ENCODE results near the gene FUT6.
A peak's percentile ranks its signal among the peaks of the same experiment; 100 is the strongest.

FUT6 gene

DNA sequence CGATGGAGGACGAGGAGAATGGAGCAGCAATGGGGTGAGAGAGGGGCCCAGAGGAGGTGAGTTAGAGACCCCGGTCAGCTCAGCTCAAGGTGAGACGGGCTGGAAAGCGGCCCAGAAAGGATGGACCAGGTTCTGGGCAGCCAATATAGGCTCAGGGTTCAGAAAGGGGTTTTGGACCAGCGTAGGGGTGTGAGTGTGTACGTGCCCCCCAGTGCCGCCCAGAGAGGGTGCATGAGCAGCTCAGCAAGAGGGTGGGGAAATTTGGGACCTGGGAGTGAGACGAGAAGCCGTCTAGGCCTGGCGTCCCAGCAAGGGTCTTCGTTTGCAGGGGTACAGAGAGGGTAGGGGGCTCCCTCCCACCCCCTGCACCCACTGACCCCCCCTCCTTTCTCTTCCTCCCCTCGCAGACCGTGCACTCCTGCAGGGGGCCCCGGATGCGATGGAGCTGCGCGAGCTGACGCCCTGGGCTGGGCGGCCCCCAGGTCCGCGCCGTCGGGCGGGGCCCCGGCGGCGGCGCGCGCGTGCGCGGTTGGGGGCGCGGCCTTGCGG is 12.1 kb downstream of the FUT6 start:
- no peak for TF ChIP-seq EGR1 (IDR thresholded peaks at IDR 0.05)

DNA sequence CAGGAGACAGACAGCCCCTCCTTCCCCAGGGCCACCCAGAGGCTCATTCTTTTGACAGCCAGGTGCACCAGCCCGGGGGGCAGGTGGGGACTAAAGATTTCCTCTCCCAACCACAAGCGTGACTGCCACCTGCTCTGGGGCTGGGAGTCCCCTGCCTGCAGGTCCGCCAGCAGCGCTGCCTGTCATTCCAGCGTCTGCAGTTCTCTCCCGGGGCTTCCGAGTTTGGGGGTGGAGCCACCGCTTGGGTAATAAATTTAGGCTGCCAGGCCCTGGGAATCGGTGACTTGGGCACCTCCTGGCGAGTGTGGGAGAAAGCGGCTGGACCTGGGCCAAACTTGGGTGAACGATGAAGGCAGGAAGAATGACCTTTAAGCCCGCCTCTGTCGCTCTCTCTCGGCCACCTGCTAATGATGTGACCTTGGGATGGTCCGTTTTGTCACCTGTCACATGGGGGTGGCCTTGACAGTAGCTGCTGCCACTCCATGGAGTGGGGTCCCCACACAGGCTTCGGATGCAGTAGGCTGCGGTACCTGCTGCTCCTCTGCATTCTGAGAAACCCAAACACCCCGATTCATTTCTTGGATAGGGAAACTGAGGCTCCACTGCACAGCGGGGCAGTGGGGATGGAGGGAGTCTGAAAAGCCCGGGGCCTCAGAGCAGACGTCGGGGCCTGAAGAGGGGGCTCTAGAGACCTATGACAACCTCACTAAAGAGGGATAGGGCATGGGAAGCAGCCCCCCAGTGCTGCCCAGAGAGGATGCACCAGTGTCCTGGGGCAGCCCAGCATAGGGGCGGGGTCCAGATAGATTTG is 12.8 kb downstream of the FUT6 start:
- TF ChIP-seq YY1 (IDR thresholded peaks at IDR 0.05; ENCODE audit: low read depth) = no peak
- peak; percentile 93 for TF ChIP-seq TCF12 (IDR thresholded peaks at IDR 0.05; ENCODE audit: low read depth)
- peak; percentile 93 for TF ChIP-seq NFIC (IDR thresholded peaks at IDR 0.05)
- TF ChIP-seq TAF1 (IDR thresholded peaks at IDR 0.05; ENCODE audit: low read depth) = no peak
- peak; percentile 28; the same call in 1 of the 2 replicates for TF ChIP-seq RAD21 (IDR thresholded peaks at IDR 0.05; ENCODE audit: low read depth)
- TF ChIP-seq, protein P1, sequence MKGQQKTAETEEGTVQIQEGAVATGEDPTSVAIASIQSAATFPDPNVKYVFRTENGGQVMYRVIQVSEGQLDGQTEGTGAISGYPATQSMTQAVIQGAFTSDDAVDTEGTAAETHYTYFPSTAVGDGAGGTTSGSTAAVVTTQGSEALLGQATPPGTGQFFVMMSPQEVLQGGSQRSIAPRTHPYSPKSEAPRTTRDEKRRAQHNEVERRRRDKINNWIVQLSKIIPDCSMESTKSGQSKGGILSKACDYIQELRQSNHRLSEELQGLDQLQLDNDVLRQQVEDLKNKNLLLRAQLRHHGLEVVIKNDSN (IDR thresholded peaks at IDR 0.05) = no peak
- no peak for TF ChIP-seq CEBPB (IDR thresholded peaks at IDR 0.05)
- TF ChIP-seq FOXM1 (IDR thresholded peaks at IDR 0.05; ENCODE audit: borderline replicate concordance, low read depth) = no peak
- TF ChIP-seq, protein P2, sequence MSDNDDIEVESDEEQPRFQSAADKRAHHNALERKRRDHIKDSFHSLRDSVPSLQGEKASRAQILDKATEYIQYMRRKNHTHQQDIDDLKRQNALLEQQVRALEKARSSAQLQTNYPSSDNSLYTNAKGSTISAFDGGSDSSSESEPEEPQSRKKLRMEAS (IDR thresholded peaks at IDR 0.05) = no peak
- no peak for TF ChIP-seq TEAD4 (IDR thresholded peaks at IDR 0.05)
- TF ChIP-seq ZBTB7A (IDR thresholded peaks at IDR 0.05; ENCODE audit: low read depth) = no peak; the same call in 1 of the 2 replicates
- no peak for TF ChIP-seq EGR1 (IDR thresholded peaks at IDR 0.05)
- TF ChIP-seq, protein P3, sequence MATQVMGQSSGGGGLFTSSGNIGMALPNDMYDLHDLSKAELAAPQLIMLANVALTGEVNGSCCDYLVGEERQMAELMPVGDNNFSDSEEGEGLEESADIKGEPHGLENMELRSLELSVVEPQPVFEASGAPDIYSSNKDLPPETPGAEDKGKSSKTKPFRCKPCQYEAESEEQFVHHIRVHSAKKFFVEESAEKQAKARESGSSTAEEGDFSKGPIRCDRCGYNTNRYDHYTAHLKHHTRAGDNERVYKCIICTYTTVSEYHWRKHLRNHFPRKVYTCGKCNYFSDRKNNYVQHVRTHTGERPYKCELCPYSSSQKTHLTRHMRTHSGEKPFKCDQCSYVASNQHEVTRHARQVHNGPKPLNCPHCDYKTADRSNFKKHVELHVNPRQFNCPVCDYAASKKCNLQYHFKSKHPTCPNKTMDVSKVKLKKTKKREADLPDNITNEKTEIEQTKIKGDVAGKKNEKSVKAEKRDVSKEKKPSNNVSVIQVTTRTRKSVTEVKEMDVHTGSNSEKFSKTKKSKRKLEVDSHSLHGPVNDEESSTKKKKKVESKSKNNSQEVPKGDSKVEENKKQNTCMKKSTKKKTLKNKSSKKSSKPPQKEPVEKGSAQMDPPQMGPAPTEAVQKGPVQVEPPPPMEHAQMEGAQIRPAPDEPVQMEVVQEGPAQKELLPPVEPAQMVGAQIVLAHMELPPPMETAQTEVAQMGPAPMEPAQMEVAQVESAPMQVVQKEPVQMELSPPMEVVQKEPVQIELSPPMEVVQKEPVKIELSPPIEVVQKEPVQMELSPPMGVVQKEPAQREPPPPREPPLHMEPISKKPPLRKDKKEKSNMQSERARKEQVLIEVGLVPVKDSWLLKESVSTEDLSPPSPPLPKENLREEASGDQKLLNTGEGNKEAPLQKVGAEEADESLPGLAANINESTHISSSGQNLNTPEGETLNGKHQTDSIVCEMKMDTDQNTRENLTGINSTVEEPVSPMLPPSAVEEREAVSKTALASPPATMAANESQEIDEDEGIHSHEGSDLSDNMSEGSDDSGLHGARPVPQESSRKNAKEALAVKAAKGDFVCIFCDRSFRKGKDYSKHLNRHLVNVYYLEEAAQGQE (IDR thresholded peaks at IDR 0.05; ENCODE audit: low read depth) = no peak
- peak; percentile 39 for TF ChIP-seq EP300 (IDR thresholded peaks at IDR 0.05; ENCODE audit: borderline replicate concordance)

DNA sequence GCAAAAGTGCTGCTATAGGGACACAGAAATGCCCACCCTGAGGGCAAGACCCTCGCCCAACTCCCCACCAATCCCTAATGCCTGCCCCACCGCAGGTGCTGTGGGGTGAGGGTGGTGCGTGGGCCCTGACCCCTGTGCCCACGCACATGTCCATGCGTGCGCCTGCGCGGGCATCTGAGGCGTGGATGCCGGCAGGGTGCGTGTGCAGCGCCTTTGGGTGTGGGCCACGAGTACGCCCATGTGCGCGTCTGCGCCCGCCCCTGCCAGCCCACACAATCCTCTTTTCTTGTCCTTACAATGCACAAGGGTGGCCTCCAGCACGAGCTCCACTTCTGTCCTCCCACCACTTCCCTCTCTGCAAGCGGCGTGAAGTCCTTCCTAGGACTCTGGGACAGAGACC is 14.3 kb downstream of the FUT6 start:
- TF ChIP-seq CREB1 (IDR thresholded peaks at IDR 0.05; ENCODE audit: low read depth) = no peak
- no peak for TF ChIP-seq CEBPB (IDR thresholded peaks at IDR 0.05)
- no peak for TF ChIP-seq ZBTB7A (IDR thresholded peaks at IDR 0.05; ENCODE audit: low read depth)
- no peak for TF ChIP-seq FOXM1 (IDR thresholded peaks at IDR 0.05; ENCODE audit: borderline replicate concordance, low read depth)
- TF ChIP-seq TAF1 (IDR thresholded peaks at IDR 0.05; ENCODE audit: low read depth) = no peak
- TF ChIP-seq, protein P2 (IDR thresholded peaks at IDR 0.05) = no peak
- TF ChIP-seq RAD21 (IDR thresholded peaks at IDR 0.05; ENCODE audit: low read depth) = no peak

DNA sequence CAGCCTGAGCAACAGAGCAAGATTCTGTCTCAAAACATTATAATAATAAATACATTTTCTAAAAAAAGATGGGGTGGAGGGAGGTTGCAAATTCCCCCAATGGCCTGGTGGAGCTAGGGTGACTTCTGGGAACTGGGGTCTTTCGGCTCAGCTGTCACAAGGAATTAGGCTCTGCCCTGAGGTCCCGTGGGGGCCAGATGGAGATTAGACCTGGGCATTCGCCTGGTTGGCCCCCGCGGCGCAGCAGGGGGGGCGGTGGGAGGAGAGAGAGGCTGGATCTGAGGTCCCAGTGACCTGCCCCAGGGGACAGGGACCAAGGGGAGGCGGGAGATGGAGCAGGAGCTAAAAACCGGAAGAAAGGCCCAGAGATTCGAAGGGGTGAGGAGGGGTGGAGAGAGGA is 14.8 kb downstream of the FUT6 start:
- TF ChIP-seq, protein P1 (IDR thresholded peaks at IDR 0.05) = no peak
- no peak for TF ChIP-seq YY1 (IDR thresholded peaks at IDR 0.05; ENCODE audit: low read depth)
- TF ChIP-seq, protein P2 (IDR thresholded peaks at IDR 0.05) = no peak
- no peak for TF ChIP-seq NFIC (IDR thresholded peaks at IDR 0.05)
- no peak for TF ChIP-seq EGR1 (IDR thresholded peaks at IDR 0.05)
- no peak for TF ChIP-seq TCF12 (IDR thresholded peaks at IDR 0.05; ENCODE audit: low read depth)
- no peak for TF ChIP-seq CREB1 (IDR thresholded peaks at IDR 0.05; ENCODE audit: low read depth)
- no peak for TF ChIP-seq TAF1 (IDR thresholded peaks at IDR 0.05; ENCODE audit: low read depth)
- no peak for TF ChIP-seq ZBTB7A (IDR thresholded peaks at IDR 0.05; ENCODE audit: low read depth)
- TF ChIP-seq FOXM1 (IDR thresholded peaks at IDR 0.05; ENCODE audit: borderline replicate concordance, low read depth) = no peak
- no peak for TF ChIP-seq TEAD4 (IDR thresholded peaks at IDR 0.05)
- no peak for TF ChIP-seq CEBPB (IDR thresholded peaks at IDR 0.05)
- TF ChIP-seq, protein P3 (IDR thresholded peaks at IDR 0.05; ENCODE audit: low read depth) = no peak

DNA sequence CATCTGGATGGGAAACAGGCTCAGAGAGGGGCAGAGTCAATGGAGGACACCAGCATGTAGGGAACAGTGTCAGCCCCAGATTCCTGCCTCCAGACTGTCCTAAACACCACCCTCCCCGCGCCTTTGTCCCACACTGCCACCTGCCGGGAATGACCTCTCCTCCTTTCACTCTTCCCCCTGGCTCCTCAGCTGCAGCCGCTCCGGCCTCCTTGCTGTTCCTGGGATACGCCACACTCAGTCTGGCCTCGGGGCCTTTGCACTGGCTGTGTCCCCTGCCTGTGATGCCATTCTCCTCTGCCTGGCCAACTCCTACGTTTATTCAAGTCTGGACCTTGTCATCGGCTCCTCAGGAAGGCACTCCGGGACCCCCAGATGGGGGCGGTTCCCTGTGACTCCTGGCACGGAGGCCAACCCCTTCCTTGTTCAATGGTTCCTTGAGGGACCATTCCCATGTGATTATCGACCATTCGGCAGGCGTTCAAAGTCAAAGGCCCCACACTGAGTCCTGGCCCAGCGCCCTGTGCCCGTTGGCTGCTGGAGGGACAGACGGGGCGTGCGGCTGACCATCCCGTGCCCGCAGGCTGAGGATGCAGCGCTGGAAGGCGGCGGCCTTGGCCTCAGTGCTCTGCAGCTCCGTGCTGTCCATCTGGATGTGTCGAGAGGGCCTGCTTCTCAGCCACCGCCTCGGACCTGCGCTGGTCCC is 15.8 kb downstream of the FUT6 start:
- TF ChIP-seq RAD21 (IDR thresholded peaks at IDR 0.05; ENCODE audit: low read depth) (peak; percentile 25; the same call in 1 of the 2 replicates), YY1 (IDR thresholded peaks at IDR 0.05; ENCODE audit: low read depth) (no peak), CREB1 (IDR thresholded peaks at IDR 0.05; ENCODE audit: low read depth) (no peak), ZBTB7A (IDR thresholded peaks at IDR 0.05; ENCODE audit: low read depth) (no peak)
- TF ChIP-seq, protein P3 (IDR thresholded peaks at IDR 0.05; ENCODE audit: low read depth) = no peak
